Endothelial cell of umbilical vein (primary cell): ENCODE data around the gene MPST. TPM values are rescaled to one million over a fixed set of nuclear protein-coding genes. Genes with fewer than 3 reads are reported as not detected.

Experiments used
- BruUV-seq: library from RNA; stranded (reverse); fragments of 400-500 nt; replicated peaks from 2 replicates; lab custom pipeline; 2021; lab: Mats Ljungman, UMichigan
- CTCF ChIA-PET: fragments of 300-600, 350-600 bp; sonication (Branson Sonifier 250); formaldehyde crosslinking; loops from one replicate; lab custom pipeline; 2021; ENCODE audit warnings: antibody characterized with exemption, inconsistent platforms; lab: Charles Lee
- POLR2A ChIA-PET: fragments of 300-600, 350-600 bp; sonication (Branson Sonifier 250); formaldehyde crosslinking; loops from one replicate; lab custom pipeline; 2021; ENCODE audit warnings: antibody characterized with exemption, inconsistent platforms; lab: Charles Lee
- DNase-seq: peaks from one replicate; pipeline ENCODE4 v3.0.0-alpha.2; 2011; ENCODE audit warnings: low read depth, low spot score
- FAIRE-seq: peaks from 2 replicates; lab custom pipeline; 2011; peaks lifted over from hg19 to GRCh38; lab: Jason Lieb, UNC
- H2AFZ ChIP-seq: 2 replicates; pipeline ENCODE4 v1.6.0; 2012; ENCODE audit warnings: low read depth, low read length, control low read depth, inconsistent platforms
- H3K27ac ChIP-seq: 2 replicates; pipeline ENCODE4 v1.5.1; 2011; ENCODE audit warnings: low read depth, mild to moderate bottlenecking, control low read depth, low read length, moderate library complexity; ENCODE audit not compliant: insufficient read depth
- H3K27me3 ChIP-seq, 2 experiments: 2 replicates each; pipeline versions ENCODE4 v1.6.0 to v1.6.1; 2011; ENCODE audit warnings: low read length in 2 of 2, mixed read lengths in 1 of 2; ENCODE audit not compliant: control insufficient read depth in 2 of 2, insufficient read depth in 2 of 2
- H3K36me3 ChIP-seq, 2 experiments: 2 replicates in 1 of 2; 3 replicates in 1 of 2; pipeline ENCODE4 v1.5.1; 2011; ENCODE audit warnings: low read length in 2 of 2, mild to moderate bottlenecking in 1 of 2, moderate library complexity in 1 of 2; ENCODE audit not compliant: control insufficient read depth in 2 of 2, insufficient read depth in 2 of 2; ENCODE audit errors: extremely low read depth in 1 of 2
- H3K4me1 ChIP-seq: 3 replicates; pipeline ENCODE4 v1.5.1; 2011; ENCODE audit warnings: mild to moderate bottlenecking, low read length; ENCODE audit not compliant: control insufficient read depth, insufficient read depth; ENCODE audit errors: extremely low read depth
- H3K4me2 ChIP-seq: 2 replicates; pipeline ENCODE4 v1.6.1; 2011; ENCODE audit warnings: low read length, control low read depth, mixed read lengths; ENCODE audit not compliant: insufficient read depth
- H3K4me3 ChIP-seq, 3 experiments: fragments of 200-600 bp in 1 of 3; sonication (generic), shearing (Covaris generic) in 1 of 3; replicated peaks in 1 of 3; 2 replicates each; pipeline ENCODE4 v1.5.1; 2011 to 2016; ENCODE audit warnings: control low read depth in 3 of 3, low read length in 3 of 3, mild to moderate bottlenecking in 2 of 3, inconsistent platforms in 1 of 3, low read depth in 1 of 3, moderate library complexity in 1 of 3; ENCODE audit not compliant: insufficient read depth in 1 of 3
- H3K79me2 ChIP-seq: 2 replicates; pipeline ENCODE4 v1.6.0; 2012; ENCODE audit warnings: low read length, inconsistent platforms; ENCODE audit not compliant: control insufficient read depth, insufficient read depth
- H3K9ac ChIP-seq: replicated peaks from 2 replicates; pipeline ENCODE3; 2011; ENCODE audit warnings: low read length, control low read depth; ENCODE audit not compliant: insufficient read depth; ENCODE audit errors: extremely low read depth
- H3K9me1 ChIP-seq: replicated peaks from 3 replicates; pipeline ENCODE4 v1.6.0; 2011; ENCODE audit warnings: mild to moderate bottlenecking, low read length; ENCODE audit not compliant: control insufficient read depth, insufficient read depth; ENCODE audit errors: extremely low read depth
- H3K9me3 ChIP-seq: replicated peaks from 2 replicates; pipeline ENCODE4 v1.5.1; 2012; ENCODE audit warnings: low read length, inconsistent platforms; ENCODE audit not compliant: control insufficient read depth, insufficient read depth
- H4K20me1 ChIP-seq: replicated peaks from 2 replicates; pipeline ENCODE3; 2011; ENCODE audit warnings: mild to moderate bottlenecking, low read length; ENCODE audit not compliant: control insufficient read depth, insufficient read depth; ENCODE audit errors: extremely low read depth
- EZH2 ChIP-seq: IDR thresholded peaks from 2 replicates; pipeline ENCODE4 v1.6.1; 2012; ENCODE audit warnings: borderline replicate concordance, low read depth, mild to moderate bottlenecking, moderate library complexity, low read length, inconsistent platforms; ENCODE audit not compliant: severe bottlenecking
- FOS ChIP-seq: IDR thresholded peaks from 2 replicates; pipeline ENCODE4 v1.6.1; 2011; ENCODE audit warnings: mild to moderate bottlenecking, low read length, moderate library complexity, borderline replicate concordance; ENCODE audit not compliant: insufficient read depth
- GATA2 ChIP-seq: IDR thresholded peaks from 2 replicates; pipeline ENCODE4 v1.7.0; 2011; ENCODE audit warnings: low read depth, mild to moderate bottlenecking, moderate library complexity, mixed read lengths, low read length; ENCODE audit not compliant: insufficient read length, insufficient read depth
- JUN ChIP-seq: IDR thresholded peaks from 2 replicates; pipeline ENCODE4 v1.6.1; 2011; ENCODE audit warnings: borderline replicate concordance, low read depth; ENCODE audit not compliant: insufficient read length, insufficient read depth
- MYC ChIP-seq: IDR thresholded peaks from one replicate; pipeline ENCODE4 v1.6.1; 2011; ENCODE audit warnings: mild to moderate bottlenecking, low read depth, low read length
- POLR2A ChIP-seq: IDR thresholded peaks from 2 replicates; pipeline ENCODE4 v1.6.1; 2012; ENCODE audit warnings: low read depth, mild to moderate bottlenecking, control low read depth, low read length
- POLR2AphosphoS5 ChIP-seq: IDR thresholded peaks from 2 replicates; pipeline ENCODE4 v1.6.1; 2012; ENCODE audit warnings: low read depth, mild to moderate bottlenecking, control low read depth, low read length, moderate library complexity; ENCODE audit not compliant: insufficient read depth
- dilution Hi-C: fragments of 300-500 bp; cut with MboI; formaldehyde crosslinking; loops from one replicate; pipeline ENCODE4 v1.15.0; 2019; ENCODE audit warnings: low sequenced_read_pairs; ENCODE audit not compliant: extremely low pct_ligation_motif_present
- intact Hi-C: fragments of 100-400 bp; cut with micrococcal nuclease; formaldehyde crosslinking; loops from one replicate; pipeline ENCODE4 v1.10.0; 2022
- polyA plus RNA-seq, 4 experiments: library from polyadenylated mRNA; depleted of rRNA in 3 of 4; stranded (reverse) in 3 of 4; unstranded in 1 of 4; fragments of >200 nt; gene quantifications; 2 replicates each; pipeline versions ENCODE4 v1.2.1 to v1.2.3, GENCODE V29; 2011 to 2012; ENCODE audit warnings: missing spikeins in 1 of 4
- total RNA-seq: library from RNA; stranded (reverse); gene quantifications from 2 replicates; pipeline ENCODE4 v1.2.3, GENCODE V29; 2021
- TF ChIP-seq, protein P1 (sequence below): IDR thresholded peaks from 2 replicates; pipeline ENCODE4 v1.6.1; 2011; ENCODE audit not compliant: insufficient read depth, insufficient read length
- TF ChIP-seq, protein P2 (sequence below), 2 donors: IDR thresholded peaks; 1 replicate in 1 of 2; 2 replicates in 1 of 2; pipeline ENCODE4 v1.5.1; 2011; ENCODE audit warnings: low read length in 2 of 2, mild to moderate bottlenecking in 2 of 2, moderate library complexity in 2 of 2, control low read depth in 1 of 2, inconsistent platforms in 1 of 2, low read depth in 1 of 2; ENCODE audit not compliant: insufficient read depth in 1 of 2; ENCODE audit errors: extremely low read depth in 1 of 2

Gene MPST
- total and polyA plus RNA-seq, 2 donors (not counting 3 experiments of a cell fraction or from before 2014, with no cell fraction given) = 93.2 to 124 TPM

DNA sequence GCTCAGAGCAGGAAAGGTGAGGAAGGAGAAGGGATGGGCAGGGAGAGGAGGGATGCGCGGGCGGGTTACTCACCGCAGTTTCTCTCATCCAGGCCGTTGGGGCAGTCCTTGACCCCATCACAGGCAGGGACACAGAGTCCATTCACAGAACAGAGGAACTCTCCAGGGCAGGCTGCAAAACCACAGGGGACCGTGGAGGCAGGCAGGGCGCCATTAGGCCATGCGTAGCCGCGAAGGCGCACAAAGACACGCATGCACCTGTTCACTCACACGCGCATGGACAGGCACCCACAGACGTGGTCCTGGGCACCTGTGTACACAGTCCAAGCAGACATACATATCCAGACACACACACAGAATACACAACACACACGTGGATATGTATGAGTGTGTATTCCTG is 55.0 kb downstream of the MPST start:
- no peak overlapping the region for H3K4me2 ChIP-seq
- H4K20me1 ChIP-seq = no peaks in the 10 kb centered on the region
- H3K36me3 ChIP-seq = no peaks in the 10 kb centered on the region
- POLR2A ChIA-PET = no interaction called here
- intact Hi-C loops (no loop called here), dilution Hi-C loops (no loop called here)
- H3K79me2 ChIP-seq = no peaks in the 10 kb centered on the region
- no peaks in the 10 kb centered on the region for H3K9me1 ChIP-seq
- no peak for DNase-seq
- H3K9ac ChIP-seq = no peak overlapping the region
- peaks cover 5% of the 10 kb centered on the region for H3K4me1 ChIP-seq
- H2AFZ ChIP-seq = no peak overlapping the region
- no TSS peak for BruUV-seq
- no peak for TF ChIP-seq MYC
- no peak for TF ChIP-seq GATA2
- TF ChIP-seq JUN = no peak
- no peak for TF ChIP-seq EZH2
- no peak for FAIRE-seq
- CTCF ChIA-PET = no interaction called here
- peaks cover 6 to 11% of the 10 kb centered on the region in 2 experiments for H3K27me3 ChIP-seq
- no peaks in the 10 kb centered on the region for H3K9me3 ChIP-seq
- H3K27ac ChIP-seq = no peak overlapping the region
- no peak overlapping the region for H3K4me3 ChIP-seq

DNA sequence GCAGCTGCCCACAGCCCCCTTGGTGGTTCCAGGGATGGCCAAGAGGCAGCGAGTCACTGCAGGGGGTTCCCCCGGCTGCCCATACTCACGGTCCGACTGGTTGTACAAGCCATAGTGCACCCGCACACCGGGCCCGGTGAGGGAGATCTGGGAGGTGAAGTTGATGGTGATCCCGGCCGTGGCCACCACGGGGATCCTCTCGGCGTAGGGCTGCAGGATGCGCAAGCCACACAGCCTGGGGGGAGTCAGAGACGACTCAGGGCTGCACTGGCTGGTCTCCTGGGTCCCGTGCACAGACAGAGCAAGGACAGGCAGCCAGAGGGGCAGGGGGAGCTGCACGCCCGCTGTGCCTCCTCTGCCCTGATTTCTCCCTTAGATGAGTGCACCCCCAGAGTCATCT is 55.5 kb downstream of the MPST start:
- H3K9me1 ChIP-seq = no peaks in the 10 kb centered on the region
- intact Hi-C loops = no loop called here
- TF ChIP-seq EZH2 (no peak), POLR2A (no peak), FOS (no peak), MYC (no peak), POLR2AphosphoS5 (no peak), JUN (no peak), GATA2 (no peak)
- TF ChIP-seq, protein P1, sequence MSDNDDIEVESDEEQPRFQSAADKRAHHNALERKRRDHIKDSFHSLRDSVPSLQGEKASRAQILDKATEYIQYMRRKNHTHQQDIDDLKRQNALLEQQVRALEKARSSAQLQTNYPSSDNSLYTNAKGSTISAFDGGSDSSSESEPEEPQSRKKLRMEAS = no peak
- TF ChIP-seq, protein P2, sequence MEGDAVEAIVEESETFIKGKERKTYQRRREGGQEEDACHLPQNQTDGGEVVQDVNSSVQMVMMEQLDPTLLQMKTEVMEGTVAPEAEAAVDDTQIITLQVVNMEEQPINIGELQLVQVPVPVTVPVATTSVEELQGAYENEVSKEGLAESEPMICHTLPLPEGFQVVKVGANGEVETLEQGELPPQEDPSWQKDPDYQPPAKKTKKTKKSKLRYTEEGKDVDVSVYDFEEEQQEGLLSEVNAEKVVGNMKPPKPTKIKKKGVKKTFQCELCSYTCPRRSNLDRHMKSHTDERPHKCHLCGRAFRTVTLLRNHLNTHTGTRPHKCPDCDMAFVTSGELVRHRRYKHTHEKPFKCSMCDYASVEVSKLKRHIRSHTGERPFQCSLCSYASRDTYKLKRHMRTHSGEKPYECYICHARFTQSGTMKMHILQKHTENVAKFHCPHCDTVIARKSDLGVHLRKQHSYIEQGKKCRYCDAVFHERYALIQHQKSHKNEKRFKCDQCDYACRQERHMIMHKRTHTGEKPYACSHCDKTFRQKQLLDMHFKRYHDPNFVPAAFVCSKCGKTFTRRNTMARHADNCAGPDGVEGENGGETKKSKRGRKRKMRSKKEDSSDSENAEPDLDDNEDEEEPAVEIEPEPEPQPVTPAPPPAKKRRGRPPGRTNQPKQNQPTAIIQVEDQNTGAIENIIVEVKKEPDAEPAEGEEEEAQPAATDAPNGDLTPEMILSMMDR (IDR thresholded peaks at IDR 0.05; ENCODE audit: extremely low read depth in 1 of 2, insufficient read depth in 1 of 2, low read depth in 1 of 2, low read length in 2 of 2) = no peak
- H3K27me3 ChIP-seq = peaks cover under 1 to 7% of the 10 kb centered on the region in 2 experiments
- no peaks in the 10 kb centered on the region for H3K79me2 ChIP-seq
- no peak for FAIRE-seq
- H3K36me3 ChIP-seq = no peaks in the 10 kb centered on the region
- H2AFZ ChIP-seq = no peak overlapping the region
- no peak overlapping the region for H3K4me3 ChIP-seq
- H3K9ac ChIP-seq = no peak overlapping the region
- H3K4me1 ChIP-seq = peaks cover 9% of the 10 kb centered on the region
- H4K20me1 ChIP-seq = no peaks in the 10 kb centered on the region
- DNase-seq = no peak
- CTCF ChIA-PET = no interaction called here
- H3K4me2 ChIP-seq = no peak overlapping the region
- H3K27ac ChIP-seq = no peak overlapping the region
- no peaks in the 10 kb centered on the region for H3K9me3 ChIP-seq
- dilution Hi-C loops = no loop called here
- POLR2A ChIA-PET = no interaction called here
- BruUV-seq = no TSS peak
